SK-N-SH treated with all-trans-retinoic acid at 6 μM for 48 hours (cell line): ENCODE results near the gene NRF1.
A peak's percentile ranks its signal among the peaks of the same experiment; 100 is the strongest.

ENCODE experiments used
- ATAC-seq: fragments of 200-7000 bp; cut with Tn5 transposase; 3 replicates; pipeline ENCODE4 v1.9.1; 2020; ENCODE audit warnings: mild to moderate bottlenecking, moderate library complexity
- ARNTL ChIP-seq: fragments of 450-650 bp; formaldehyde crosslinking; IDR thresholded peaks from 2 replicates; pipeline ENCODE4 v1.5.0; 2020; ENCODE audit warnings: low read depth, mild to moderate bottlenecking, moderate library complexity, borderline replicate concordance
- BACH2 ChIP-seq: fragments of 250-450 bp; sonication (Bioruptor Pico); IDR thresholded peaks from 2 replicates; pipeline ENCODE4 v1.9.0; 2021; ENCODE audit warnings: mild to moderate bottlenecking, borderline replicate concordance
- CREB5 ChIP-seq: fragments of 250-450 bp; sonication (Bioruptor Pico); IDR thresholded peaks from 2 replicates; pipeline ENCODE4 v1.5.1; 2020; ENCODE audit warnings: low read depth, mild to moderate bottlenecking, moderate library complexity
- CSDC2 ChIP-seq: fragments of 250-450 bp; sonication (Bioruptor Pico); IDR thresholded peaks from 2 replicates; pipeline ENCODE4 v1.5.0; 2020; ENCODE audit warnings: mild to moderate bottlenecking, moderate library complexity
- ESRRG ChIP-seq: fragments of 250-450 bp; sonication (Bioruptor Pico); IDR thresholded peaks from 2 replicates; pipeline ENCODE4 v1.6.1; 2021; ENCODE audit warnings: mild to moderate bottlenecking
- GLIS3 ChIP-seq: fragments of 250-450 bp; sonication (Bioruptor Pico); IDR thresholded peaks from 2 replicates; pipeline ENCODE4 v1.5.0; 2020; ENCODE audit warnings: mild to moderate bottlenecking, moderate library complexity
- ISL1 ChIP-seq: fragments of 250-450 bp; sonication (Bioruptor Pico); IDR thresholded peaks from 2 replicates; pipeline ENCODE4 v2.1.2; 2022; ENCODE audit warnings: mild to moderate bottlenecking, moderate library complexity
- OSR1 ChIP-seq: fragments of 250-450 bp; sonication (Bioruptor Pico); IDR thresholded peaks from 2 replicates; pipeline ENCODE4 v1.8.0; 2022; ENCODE audit warnings: moderate library complexity, mild to moderate bottlenecking, inconsistent platforms
- POU6F1 ChIP-seq: fragments of 250-450 bp; sonication (Bioruptor Pico); IDR thresholded peaks from 2 replicates; pipeline ENCODE4 v1.8.0; 2021; ENCODE audit warnings: low read depth, mild to moderate bottlenecking, moderate library complexity, borderline replicate concordance
- RARB ChIP-seq: fragments of 250-450 bp; sonication (Bioruptor Pico); IDR thresholded peaks from 2 replicates; pipeline ENCODE4 v1.8.0; 2021; ENCODE audit warnings: mild to moderate bottlenecking, moderate library complexity
- TCF4 ChIP-seq: fragments of 250-450 bp; sonication (Bioruptor Pico); IDR thresholded peaks from 2 replicates; pipeline ENCODE4 v1.8.0; 2021; ENCODE audit warnings: mild to moderate bottlenecking, moderate library complexity, borderline replicate concordance
- TOX ChIP-seq: fragments of 250-450 bp; sonication (Bioruptor Pico); IDR thresholded peaks from 2 replicates; pipeline ENCODE4 v1.8.0; 2021; ENCODE audit warnings: mild to moderate bottlenecking, moderate library complexity, borderline replicate concordance
- ZC3H10 ChIP-seq: fragments of 250-450 bp; sonication (Bioruptor Pico); IDR thresholded peaks from 2 replicates; pipeline ENCODE4 v1.5.1; 2021; ENCODE audit warnings: mild to moderate bottlenecking, moderate library complexity
- ZFP3 ChIP-seq: fragments of 250-450 bp; sonication (Bioruptor Pico); IDR thresholded peaks from 2 replicates; pipeline ENCODE4 v1.5.0; 2020; ENCODE audit warnings: mild to moderate bottlenecking, moderate library complexity
- ZFP30 ChIP-seq: fragments of 450-650 bp; formaldehyde crosslinking; IDR thresholded peaks from 2 replicates; pipeline ENCODE4 v1.5.0; 2022; ENCODE audit warnings: mild to moderate bottlenecking, moderate library complexity
- ZNF565 ChIP-seq: fragments of 450-650 bp; formaldehyde crosslinking; conservative IDR thresholded peaks from 2 replicates; pipeline ENCODE4 v1.5.0; 2020; ENCODE audit warnings: low read depth, mild to moderate bottlenecking, moderate library complexity
- ZNF8 ChIP-seq: fragments of 450-650 bp; formaldehyde crosslinking; IDR thresholded peaks from 2 replicates; pipeline ENCODE4 v1.5.0; 2020; ENCODE audit warnings: mild to moderate bottlenecking, moderate library complexity
- TF ChIP-seq, protein P1 (sequence below): fragments of 250-450 bp; sonication (Bioruptor Pico); IDR thresholded peaks from 2 replicates; pipeline ENCODE4 v1.8.0; 2020; ENCODE audit warnings: mild to moderate bottlenecking, moderate library complexity, borderline replicate concordance
- TF ChIP-seq, protein P2 (sequence below): fragments of 250-450 bp; sonication (Bioruptor Pico); IDR thresholded peaks from 2 replicates; pipeline ENCODE4 v1.5.1; 2021; ENCODE audit warnings: mild to moderate bottlenecking, moderate library complexity

NRF1 gene

GRCh38 chr7:129702316-129702715, 90.8 kb downstream of the NRF1 start (continued):
- TF ChIP-seq, protein P1, sequence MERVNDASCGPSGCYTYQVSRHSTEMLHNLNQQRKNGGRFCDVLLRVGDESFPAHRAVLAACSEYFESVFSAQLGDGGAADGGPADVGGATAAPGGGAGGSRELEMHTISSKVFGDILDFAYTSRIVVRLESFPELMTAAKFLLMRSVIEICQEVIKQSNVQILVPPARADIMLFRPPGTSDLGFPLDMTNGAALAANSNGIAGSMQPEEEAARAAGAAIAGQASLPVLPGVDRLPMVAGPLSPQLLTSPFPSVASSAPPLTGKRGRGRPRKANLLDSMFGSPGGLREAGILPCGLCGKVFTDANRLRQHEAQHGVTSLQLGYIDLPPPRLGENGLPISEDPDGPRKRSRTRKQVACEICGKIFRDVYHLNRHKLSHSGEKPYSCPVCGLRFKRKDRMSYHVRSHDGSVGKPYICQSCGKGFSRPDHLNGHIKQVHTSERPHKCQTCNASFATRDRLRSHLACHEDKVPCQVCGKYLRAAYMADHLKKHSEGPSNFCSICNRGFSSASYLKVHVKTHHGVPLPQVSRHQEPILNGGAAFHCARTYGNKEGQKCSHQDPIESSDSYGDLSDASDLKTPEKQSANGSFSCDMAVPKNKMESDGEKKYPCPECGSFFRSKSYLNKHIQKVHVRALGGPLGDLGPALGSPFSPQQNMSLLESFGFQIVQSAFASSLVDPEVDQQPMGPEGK (CRISPR knock-in tag), result peak; percentile 66; the same call in 1 of the 2 replicates
- TF ChIP-seq ISL1, result peak; percentile 94
- peak; percentile 14; the same call in 1 of the 2 replicates for TF ChIP-seq TCF4 (CRISPR knock-in tag)
- no peak for TF ChIP-seq ZNF8 (CRISPR knock-in tag)
- TF ChIP-seq ZC3H10, result no peak; the same call in 1 of the 2 replicates

GRCh38 chr7:129702761-129703338, 91.3 kb downstream of the NRF1 start:
- TF ChIP-seq ZFP30 (no peak), ESRRG (CRISPR knock-in tag) (no peak), ZFP3 (CRISPR knock-in tag) (no peak), RARB (no peak), BACH2 (no peak), ZC3H10 (no peak), POU6F1 (CRISPR knock-in tag) (no peak), CSDC2 (CRISPR knock-in tag) (no peak), OSR1 (CRISPR knock-in tag) (no peak), CREB5 (CRISPR knock-in tag) (no peak), GLIS3 (CRISPR knock-in tag) (no peak), ARNTL (CRISPR knock-in tag) (no peak), ZNF565 (CRISPR knock-in tag) (no peak), ISL1 (no peak), TOX (CRISPR knock-in tag) (no peak)
- peak; percentile 72 for ATAC-seq

GRCh38 chr7:129703751-129704150, 92.2 kb downstream of the NRF1 start:
- ATAC-seq, result peak; percentile 43

More at GRCh38 chr7:129703751-129704150, 92.2 kb downstream of the NRF1 start:
- TF ChIP-seq ZNF565 (CRISPR knock-in tag) (no peak), ISL1 (peak; percentile 79), ZFP3 (CRISPR knock-in tag) (no peak), CSDC2 (CRISPR knock-in tag) (no peak), CREB5 (CRISPR knock-in tag) (no peak), ESRRG (CRISPR knock-in tag) (no peak)
- TF ChIP-seq, protein P2, sequence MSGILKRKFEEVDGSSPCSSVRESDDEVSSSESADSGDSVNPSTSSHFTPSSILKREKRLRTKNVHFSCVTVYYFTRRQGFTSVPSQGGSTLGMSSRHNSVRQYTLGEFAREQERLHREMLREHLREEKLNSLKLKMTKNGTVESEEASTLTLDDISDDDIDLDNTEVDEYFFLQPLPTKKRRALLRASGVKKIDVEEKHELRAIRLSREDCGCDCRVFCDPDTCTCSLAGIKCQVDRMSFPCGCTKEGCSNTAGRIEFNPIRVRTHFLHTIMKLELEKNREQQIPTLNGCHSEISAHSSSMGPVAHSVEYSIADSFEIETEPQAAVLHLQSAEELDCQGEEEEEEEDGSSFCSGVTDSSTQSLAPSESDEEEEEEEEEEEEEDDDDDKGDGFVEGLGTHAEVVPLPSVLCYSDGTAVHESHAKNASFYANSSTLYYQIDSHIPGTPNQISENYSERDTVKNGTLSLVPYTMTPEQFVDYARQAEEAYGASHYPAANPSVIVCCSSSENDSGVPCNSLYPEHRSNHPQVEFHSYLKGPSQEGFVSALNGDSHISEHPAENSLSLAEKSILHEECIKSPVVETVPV (CRISPR knock-in tag), result no peak
